SK-N-SH (cell line): Measurements from ENCODE around the gene SOX18. TPM values are rescaled to one million over a fixed set of nuclear protein-coding genes. Genes with fewer than 3 reads are reported as not detected.

Experiments used
- CTCF ChIA-PET: fragments of 300-600, 350-600 bp; formaldehyde crosslinking; extraction: SDS; loops from one replicate; lab custom pipeline; 2021; lab: Yijun Ruan, JAX
- POLR2A ChIA-PET: fragments of 350-600 bp; sonication (Branson Sonifier 250); formaldehyde crosslinking; extraction: SDS; loops from one replicate; lab custom pipeline; 2020; ENCODE audit warnings: antibody characterized with exemption, inconsistent platforms; lab: Yijun Ruan, JAX
- DNase-seq: peaks from one replicate; pipeline ENCODE4 v3.0.0; 2012
- H2AFZ ChIP-seq: fragments of 200-600 bp; sonication (generic); 2 replicates; pipeline ENCODE4 v1.8.1; 2016; ENCODE audit warnings: antibody characterized with exemption, mild to moderate bottlenecking, low read depth
- H3F3A ChIP-seq: fragments of 200-600 bp; sonication (generic); replicated peaks from 2 replicates; pipeline ENCODE3; 2016; ENCODE audit warnings: antibody characterized with exemption, mild to moderate bottlenecking; ENCODE audit not compliant: insufficient read depth
- H3K27ac ChIP-seq, 2 experiments: fragments of 200-500 bp in 1 of 2; fragments of 200-600 bp in 1 of 2; sonication (Bioruptor generic) in 1 of 2; sonication (generic), shearing (Covaris generic) in 1 of 2; 2 replicates each; pipeline versions ENCODE4 v1.5.1 to v1.6.1; 2014 to 2016; ENCODE audit warnings: low read depth in 2 of 2, inconsistent platforms in 1 of 2, low read length in 1 of 2, mild to moderate bottlenecking in 1 of 2, mixed read lengths in 1 of 2
- H3K27me3 ChIP-seq: fragments of 200-600 bp; sonication (generic), shearing (Covaris generic); 2 replicates; pipeline ENCODE4 v1.6.1; 2016; ENCODE audit warnings: mixed run types; ENCODE audit not compliant: insufficient read depth
- H3K36me3 ChIP-seq, 2 experiments: fragments of 200-500 bp in 1 of 2; fragments of 200-600 bp in 1 of 2; sonication (Bioruptor generic) in 1 of 2; sonication (generic) in 1 of 2; replicated peaks in 1 of 2; 2 replicates each; pipeline versions ENCODE3 to v1.5.1; 2014 to 2016; ENCODE audit warnings: low read length in 1 of 2, mild to moderate bottlenecking in 1 of 2; ENCODE audit not compliant: insufficient read depth in 2 of 2, control insufficient read depth in 1 of 2
- H3K4me1 ChIP-seq, 2 experiments: fragments of 200-500 bp in 1 of 2; fragments of 200-600 bp in 1 of 2; sonication (Bioruptor generic) in 1 of 2; sonication (generic), shearing (Covaris generic) in 1 of 2; 2 replicates each; pipeline versions ENCODE4 v1.5.1 to v1.6.1; 2014 to 2016; ENCODE audit warnings: low read depth in 1 of 2, low read length in 1 of 2, mixed run types in 1 of 2; ENCODE audit not compliant: insufficient read depth in 2 of 2, control insufficient read depth in 1 of 2
- H3K4me2 ChIP-seq: fragments of 200-600 bp; sonication (generic), shearing (Covaris generic); 2 replicates; pipeline ENCODE4 v1.6.1; 2017; ENCODE audit warnings: mixed run types
- H3K4me3 ChIP-seq, 2 experiments: fragments of 200-500 bp in 1 of 2; fragments of 200-600 bp in 1 of 2; sonication (Bioruptor generic) in 1 of 2; sonication (generic), shearing (Covaris generic) in 1 of 2; 2 replicates each; pipeline versions ENCODE4 v1.5.1 to v1.8.1; 2014 to 2016; ENCODE audit warnings: low read depth in 2 of 2, inconsistent platforms in 1 of 2, low read length in 1 of 2, mild to moderate bottlenecking in 1 of 2, mixed read lengths in 1 of 2, moderate library complexity in 1 of 2
- H3K79me2 ChIP-seq: fragments of 200-600 bp; sonication (generic); 2 replicates; pipeline ENCODE4 v1.8.1; 2017; ENCODE audit warnings: mild to moderate bottlenecking; ENCODE audit not compliant: insufficient read depth
- H3K9ac ChIP-seq: fragments of 200-600 bp; sonication (generic); 2 replicates; pipeline ENCODE4 v1.6.1; 2017; ENCODE audit warnings: mixed run types
- H3K9me2 ChIP-seq: fragments of 200-600 bp; sonication (generic); 2 replicates; pipeline ENCODE4 v1.6.1; 2017; ENCODE audit warnings: mixed run types
- H3K9me3 ChIP-seq: fragments of 200-600 bp; sonication (generic); 2 replicates; pipeline ENCODE4 v1.6.1; 2017; ENCODE audit warnings: mixed run types, mild to moderate bottlenecking, moderate library complexity
- H4K20me1 ChIP-seq: fragments of 200-600 bp; sonication (generic); 2 replicates; pipeline ENCODE4 v1.6.1; 2017; ENCODE audit warnings: mild to moderate bottlenecking, mixed run types; ENCODE audit not compliant: insufficient read depth
- CHD2 ChIP-seq: fragments of 150-350 bp; IDR thresholded peaks from 2 replicates; pipeline ENCODE4 v1.6.1; 2018; ENCODE audit warnings: low read length; ENCODE audit not compliant: partially characterized antibody
- EP300 ChIP-seq, 2 experiments: IDR thresholded peaks; 2 replicates each; pipeline versions ENCODE4 v1.4.0 to v1.6.1; 2012; ENCODE audit warnings: borderline replicate concordance in 1 of 2, low read depth in 1 of 2, low read length in 1 of 2
- EZH2phosphoT487 ChIP-seq: fragments of 200-600 bp; sonication (generic); IDR thresholded peaks from 2 replicates; pipeline ENCODE4 v1.6.1; 2017; ENCODE audit warnings: low read depth, mixed run types, mild to moderate bottlenecking, antibody characterized with exemption, moderate library complexity, borderline replicate concordance
- FOSL2 ChIP-seq: IDR thresholded peaks from 2 replicates; pipeline ENCODE4 v1.4.0; 2012; ENCODE audit warnings: low read depth, mild to moderate bottlenecking, moderate library complexity, borderline replicate concordance
- GATA2 ChIP-seq: sonication (generic); formaldehyde crosslinking; IDR thresholded peaks from 2 replicates; pipeline ENCODE4 v1.5.0; 2020; ENCODE audit warnings: mild to moderate bottlenecking, missing genetic modification reagents
- JUND ChIP-seq: IDR thresholded peaks from 2 replicates; pipeline ENCODE4 v1.4.0; 2012
- MEF2A ChIP-seq: IDR thresholded peaks from 2 replicates; pipeline ENCODE4 v1.4.0; 2012; ENCODE audit warnings: low read depth, borderline replicate concordance
- MXI1 ChIP-seq: IDR thresholded peaks from 2 replicates; pipeline ENCODE4 v1.6.1; 2012; ENCODE audit warnings: mild to moderate bottlenecking, low read depth, low read length, improper control_type of control experiment
- NRF1 ChIP-seq: IDR thresholded peaks from 2 replicates; pipeline ENCODE4 v1.6.1; 2012; ENCODE audit warnings: low read depth, mild to moderate bottlenecking, low read length
- POLR2AphosphoS5 ChIP-seq: IDR thresholded peaks from 2 replicates; pipeline ENCODE4 v1.6.1; 2012; ENCODE audit warnings: low read depth, low read length
- RCOR1 ChIP-seq: fragments of 150-350 bp; IDR thresholded peaks from 2 replicates; pipeline ENCODE4 v1.6.1; 2017; ENCODE audit warnings: antibody characterized with exemption, low read length
- RXRA ChIP-seq: IDR thresholded peaks from 2 replicates; pipeline ENCODE4 v1.4.0; 2012; ENCODE audit warnings: low read depth, mild to moderate bottlenecking, borderline replicate concordance
- SIN3A ChIP-seq: IDR thresholded peaks from 2 replicates; pipeline ENCODE4 v1.6.1; 2012; ENCODE audit warnings: low read depth, mild to moderate bottlenecking, low read length, moderate library complexity, borderline replicate concordance
- SMC3 ChIP-seq: IDR thresholded peaks from 2 replicates; pipeline ENCODE4 v1.6.1; 2012; ENCODE audit warnings: low read depth, low read length, improper control_type of control experiment
- TAF1 ChIP-seq: IDR thresholded peaks from 2 replicates; pipeline ENCODE4 v1.6.1; 2012; ENCODE audit warnings: low read depth, mild to moderate bottlenecking, low read length, moderate library complexity, borderline replicate concordance
- TCF12 ChIP-seq: IDR thresholded peaks from 2 replicates; pipeline ENCODE4 v1.4.0; 2012
- TEAD4 ChIP-seq: IDR thresholded peaks from 2 replicates; pipeline ENCODE4 v1.4.0; 2012; ENCODE audit warnings: mild to moderate bottlenecking, borderline replicate concordance; ENCODE audit not compliant: insufficient read depth
- WGBS: methylation state at CpG from one replicate; pipeline ENCODE4 v1.1.6; 2017; ENCODE audit warnings: low lambda C conversion rate; 5-methylcytosine and 5-hydroxymethylcytosine counted together
- polyA plus RNA-seq, 3 experiments: library from polyadenylated mRNA; depleted of rRNA; stranded (reverse); fragments of >200 nt; gene quantifications; 2 replicates each; pipeline ENCODE4 v1.2.3, GENCODE V29; 2012
- TF ChIP-seq, protein P1 (sequence below): fragments of 200-600 bp; sonication (generic); IDR thresholded peaks from 2 replicates; pipeline ENCODE4 v1.6.1; 2017; ENCODE audit warnings: antibody characterized with exemption, mild to moderate bottlenecking, moderate library complexity
- TF ChIP-seq, protein P2 (sequence below): IDR thresholded peaks from 2 replicates; pipeline ENCODE4 v1.4.0; 2012; ENCODE audit warnings: low read depth
- TF ChIP-seq, protein P3 (sequence below): fragments of 150-350 bp; IDR thresholded peaks from 2 replicates; pipeline ENCODE4 v1.6.1; 2016; ENCODE audit warnings: mild to moderate bottlenecking, low read depth, low read length
- TF ChIP-seq, protein P4 (sequence below): IDR thresholded peaks from 2 replicates; pipeline ENCODE4 v1.4.0; 2012; ENCODE audit warnings: low read depth, borderline replicate concordance

The SOX18 gene
- polyA plus RNA-seq, 1 of the 3 experiments (the other 2 are of a cell fraction): not detected

DNA sequence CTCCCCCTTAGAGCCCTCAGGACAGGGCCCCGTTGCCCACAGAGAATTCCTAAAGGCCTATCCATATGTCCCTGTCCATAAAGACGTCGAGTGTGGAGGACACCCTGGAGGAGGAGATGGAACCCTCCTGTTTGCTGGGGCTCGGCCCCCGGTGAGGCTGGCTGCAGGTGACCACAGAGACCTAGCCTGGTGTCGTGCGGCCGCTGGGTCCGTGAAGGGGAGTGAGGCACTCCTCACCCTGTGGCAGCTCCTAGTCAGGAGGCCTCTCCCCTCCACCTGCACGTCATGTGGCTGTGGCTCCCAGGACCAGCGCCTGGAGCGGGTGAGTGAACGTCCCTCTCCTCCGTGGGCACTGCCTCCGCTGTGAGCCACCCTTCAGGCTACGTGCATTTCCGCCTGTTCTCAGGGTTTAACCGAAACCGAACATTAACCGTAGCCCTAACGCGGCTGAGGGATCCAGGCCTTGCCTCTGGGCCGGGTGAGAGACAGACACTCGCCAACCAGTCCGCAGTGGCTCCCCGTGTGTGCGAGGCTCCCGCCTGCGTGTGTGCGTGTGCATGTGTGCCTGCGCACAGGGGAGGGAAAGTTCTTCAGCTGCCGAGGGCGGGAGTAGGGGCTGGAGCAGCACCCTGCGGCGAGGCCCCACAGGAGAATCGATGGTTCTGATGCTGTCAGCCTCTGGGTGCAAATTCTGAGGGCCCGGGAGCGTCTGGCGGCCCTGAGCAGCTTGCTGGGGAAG is 7.6 kb upstream of the SOX18 start:
- ChIA-PET CTCF (interaction anchor here (0.6 to 4.6 kb wide), 21 partner anchors 8 to 182 kb away, joined by 3 to 61 read pairs (median 3); partner anchors contain the start of genes LKAAEAR1, OPRL1, PRPF6 and RGS19), POLR2A (interaction anchor here (0.8 kb wide), 1 partner anchor 76 kb away, joined by 3 read pairs; the partner anchor contains the start of gene PRPF6)
- Histone ChIP-seq H2AFZ (no peak overlapping the region), H3K4me2 (no peak overlapping the region), H3K9me3 (no peaks in the 10 kb centered on the region), H3K36me3 (no peaks in the 10 kb centered on the region)
- TF ChIP-seq GATA2 (CRISPR knock-in tag): no peak
- TF ChIP-seq RXRA: no peak
- TF ChIP-seq POLR2AphosphoS5: no peak
- no peak for TF ChIP-seq NRF1
- TF ChIP-seq SMC3: no peak
- TF ChIP-seq FOSL2: no peak
- no peak for TF ChIP-seq SIN3A
- TF ChIP-seq EP300 (IDR thresholded peaks at IDR 0.05; ENCODE audit: borderline replicate concordance in 1 of 2, low read depth in 1 of 2, low read length in 1 of 2): no peak
- TF ChIP-seq TCF12: no peak
- no peak for TF ChIP-seq EZH2phosphoT487
- TF ChIP-seq CHD2: no peak
- no peak for TF ChIP-seq MXI1
- TF ChIP-seq, protein P1, sequence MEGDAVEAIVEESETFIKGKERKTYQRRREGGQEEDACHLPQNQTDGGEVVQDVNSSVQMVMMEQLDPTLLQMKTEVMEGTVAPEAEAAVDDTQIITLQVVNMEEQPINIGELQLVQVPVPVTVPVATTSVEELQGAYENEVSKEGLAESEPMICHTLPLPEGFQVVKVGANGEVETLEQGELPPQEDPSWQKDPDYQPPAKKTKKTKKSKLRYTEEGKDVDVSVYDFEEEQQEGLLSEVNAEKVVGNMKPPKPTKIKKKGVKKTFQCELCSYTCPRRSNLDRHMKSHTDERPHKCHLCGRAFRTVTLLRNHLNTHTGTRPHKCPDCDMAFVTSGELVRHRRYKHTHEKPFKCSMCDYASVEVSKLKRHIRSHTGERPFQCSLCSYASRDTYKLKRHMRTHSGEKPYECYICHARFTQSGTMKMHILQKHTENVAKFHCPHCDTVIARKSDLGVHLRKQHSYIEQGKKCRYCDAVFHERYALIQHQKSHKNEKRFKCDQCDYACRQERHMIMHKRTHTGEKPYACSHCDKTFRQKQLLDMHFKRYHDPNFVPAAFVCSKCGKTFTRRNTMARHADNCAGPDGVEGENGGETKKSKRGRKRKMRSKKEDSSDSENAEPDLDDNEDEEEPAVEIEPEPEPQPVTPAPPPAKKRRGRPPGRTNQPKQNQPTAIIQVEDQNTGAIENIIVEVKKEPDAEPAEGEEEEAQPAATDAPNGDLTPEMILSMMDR: no peak
- TF ChIP-seq TAF1: no peak
- TF ChIP-seq, all 33 proteins: peak for 0
- H3K4me1 ChIP-seq: peaks cover 0 to 10% of the 10 kb centered on the region in 2 experiments; a peak in 1 of 4 replicates
- H3K9me2 ChIP-seq: no peaks in the 10 kb centered on the region
- H3K27me3 ChIP-seq: no peaks in the 10 kb centered on the region
- WGBS: 92% methylated on average over 23 of the region's 39 CpGs
- H3K79me2 ChIP-seq: no peaks in the 10 kb centered on the region
- no peak for DNase-seq
- no peak overlapping the region for H3K9ac ChIP-seq
- no peak overlapping the region for H3K27ac ChIP-seq
- H3F3A ChIP-seq: no peaks in the 10 kb centered on the region
- no peak overlapping the region for H3K4me3 ChIP-seq
- H4K20me1 ChIP-seq: no peaks in the 10 kb centered on the region

DNA sequence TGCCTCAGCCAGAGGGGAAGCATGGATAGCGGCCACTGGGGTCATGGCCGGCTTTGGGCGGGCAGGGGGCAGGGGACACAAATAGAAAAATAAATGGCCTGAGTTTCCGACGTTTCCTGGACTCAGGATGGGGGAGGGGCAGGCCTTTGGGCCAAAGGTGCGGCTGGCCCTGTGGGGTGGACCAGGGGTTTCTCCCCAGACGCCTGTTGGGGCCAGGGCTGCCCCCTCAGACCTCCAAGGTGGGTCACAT is 7.1 kb upstream of the SOX18 start:
- Histone ChIP-seq H3K9me2 (no peaks in the 10 kb centered on the region), H3K9me3 (no peaks in the 10 kb centered on the region), H3F3A (no peaks in the 10 kb centered on the region), H3K9ac (no peak overlapping the region), H3K4me1 (peaks cover 0 to 10% of the 10 kb centered on the region in 2 experiments; a peak in 1 of 4 replicates), H3K36me3 (no peaks in the 10 kb centered on the region), H3K27ac (no peak overlapping the region), H4K20me1 (no peaks in the 10 kb centered on the region), H3K4me2 (no peak overlapping the region), H3K27me3 (no peaks in the 10 kb centered on the region), H2AFZ (no peak overlapping the region), H3K79me2 (no peaks in the 10 kb centered on the region), H3K4me3 (no peak overlapping the region)
- ChIA-PET CTCF (no interaction called here), POLR2A (interaction anchor here (1.4 kb wide), 1 partner anchor 22 kb away, joined by 3 read pairs; the partner anchor contains the start of gene RGS19)
- WGBS: 100% methylated on average over 3 of the region's 7 CpGs
- TF ChIP-seq JUND: no peak
- no peak for TF ChIP-seq TEAD4
- no peak for TF ChIP-seq RCOR1
- TF ChIP-seq CHD2: no peak
- no peak for TF ChIP-seq TCF12
- TF ChIP-seq, protein P2, sequence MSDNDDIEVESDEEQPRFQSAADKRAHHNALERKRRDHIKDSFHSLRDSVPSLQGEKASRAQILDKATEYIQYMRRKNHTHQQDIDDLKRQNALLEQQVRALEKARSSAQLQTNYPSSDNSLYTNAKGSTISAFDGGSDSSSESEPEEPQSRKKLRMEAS: no peak
- no peak for TF ChIP-seq FOSL2
- TF ChIP-seq MEF2A: no peak
- TF ChIP-seq, protein P3, sequence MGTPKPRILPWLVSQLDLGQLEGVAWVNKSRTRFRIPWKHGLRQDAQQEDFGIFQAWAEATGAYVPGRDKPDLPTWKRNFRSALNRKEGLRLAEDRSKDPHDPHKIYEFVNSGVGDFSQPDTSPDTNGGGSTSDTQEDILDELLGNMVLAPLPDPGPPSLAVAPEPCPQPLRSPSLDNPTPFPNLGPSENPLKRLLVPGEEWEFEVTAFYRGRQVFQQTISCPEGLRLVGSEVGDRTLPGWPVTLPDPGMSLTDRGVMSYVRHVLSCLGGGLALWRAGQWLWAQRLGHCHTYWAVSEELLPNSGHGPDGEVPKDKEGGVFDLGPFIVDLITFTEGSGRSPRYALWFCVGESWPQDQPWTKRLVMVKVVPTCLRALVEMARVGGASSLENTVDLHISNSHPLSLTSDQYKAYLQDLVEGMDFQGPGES: no peak
- TF ChIP-seq, protein P4, sequence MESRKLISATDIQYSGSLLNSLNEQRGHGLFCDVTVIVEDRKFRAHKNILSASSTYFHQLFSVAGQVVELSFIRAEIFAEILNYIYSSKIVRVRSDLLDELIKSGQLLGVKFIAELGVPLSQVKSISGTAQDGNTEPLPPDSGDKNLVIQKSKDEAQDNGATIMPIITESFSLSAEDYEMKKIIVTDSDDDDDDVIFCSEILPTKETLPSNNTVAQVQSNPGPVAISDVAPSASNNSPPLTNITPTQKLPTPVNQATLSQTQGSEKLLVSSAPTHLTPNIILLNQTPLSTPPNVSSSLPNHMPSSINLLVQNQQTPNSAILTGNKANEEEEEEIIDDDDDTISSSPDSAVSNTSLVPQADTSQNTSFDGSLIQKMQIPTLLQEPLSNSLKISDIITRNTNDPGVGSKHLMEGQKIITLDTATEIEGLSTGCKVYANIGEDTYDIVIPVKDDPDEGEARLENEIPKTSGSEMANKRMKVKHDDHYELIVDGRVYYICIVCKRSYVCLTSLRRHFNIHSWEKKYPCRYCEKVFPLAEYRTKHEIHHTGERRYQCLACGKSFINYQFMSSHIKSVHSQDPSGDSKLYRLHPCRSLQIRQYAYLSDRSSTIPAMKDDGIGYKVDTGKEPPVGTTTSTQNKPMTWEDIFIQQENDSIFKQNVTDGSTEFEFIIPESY: no peak
- no peak for TF ChIP-seq GATA2 (CRISPR knock-in tag)
- no peak for DNase-seq
